ENCODE data around the gene ROBO1. TPM values are rescaled to one million over a fixed set of nuclear protein-coding genes. Genes with fewer than 3 reads are reported as not detected.

ROBO1 gene
- total and polyA plus RNA-seq, 2 of the 13 experiments (the other 11 are each of a cell fraction or from before 2014, with no cell fraction given) = 52.2 to 71.0 TPM

DNA sequence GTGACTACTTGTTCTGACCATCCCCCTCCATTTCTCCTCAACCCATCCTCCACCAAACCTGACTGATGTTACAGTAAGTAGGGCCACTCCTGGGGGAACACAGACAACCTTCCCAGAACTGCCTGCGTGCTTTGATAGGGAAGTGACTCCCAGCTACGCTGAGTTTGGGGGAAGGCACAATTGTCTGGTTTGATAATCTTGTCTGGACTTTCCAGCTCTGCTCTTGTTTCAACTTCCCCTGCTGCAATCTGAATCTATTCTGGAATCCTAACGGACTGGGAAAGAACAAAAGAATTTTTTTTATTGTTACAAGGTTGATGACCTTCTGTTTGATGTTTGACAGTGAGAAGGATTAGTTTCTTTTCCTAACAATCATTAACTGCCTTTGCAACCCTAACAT is 895.6 kb downstream of the ROBO1 start (continued):
- TF ChIP-seq CCAR2 (optimal IDR thresholded peaks at IDR 0.05; ENCODE audit: low read depth, low read length) = no peak
- TF ChIP-seq, protein P1, sequence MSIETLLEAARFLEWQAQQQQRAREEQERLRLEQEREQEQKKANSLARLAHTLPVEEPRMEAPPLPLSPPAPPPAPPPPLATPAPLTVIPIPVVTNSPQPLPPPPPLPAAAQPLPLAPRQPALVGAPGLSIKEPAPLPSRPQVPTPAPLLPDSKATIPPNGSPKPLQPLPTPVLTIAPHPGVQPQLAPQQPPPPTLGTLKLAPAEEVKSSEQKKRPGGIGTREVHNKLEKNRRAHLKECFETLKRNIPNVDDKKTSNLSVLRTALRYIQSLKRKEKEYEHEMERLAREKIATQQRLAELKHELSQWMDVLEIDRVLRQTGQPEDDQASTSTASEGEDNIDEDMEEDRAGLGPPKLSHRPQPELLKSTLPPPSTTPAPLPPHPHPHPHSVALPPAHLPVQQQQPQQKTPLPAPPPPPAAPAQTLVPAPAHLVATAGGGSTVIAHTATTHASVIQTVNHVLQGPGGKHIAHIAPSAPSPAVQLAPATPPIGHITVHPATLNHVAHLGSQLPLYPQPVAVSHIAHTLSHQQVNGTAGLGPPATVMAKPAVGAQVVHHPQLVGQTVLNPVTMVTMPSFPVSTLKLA (IDR thresholded peaks at IDR 0.05) = no peak
- no peak for TF ChIP-seq ZNF350 (CRISPR knock-in tag; IDR thresholded peaks at IDR 0.05; ENCODE audit: borderline replicate concordance, low read depth)
- TF ChIP-seq ZNF547 (CRISPR knock-in tag; IDR thresholded peaks at IDR 0.05) = no peak
- TF ChIP-seq, protein P2, sequence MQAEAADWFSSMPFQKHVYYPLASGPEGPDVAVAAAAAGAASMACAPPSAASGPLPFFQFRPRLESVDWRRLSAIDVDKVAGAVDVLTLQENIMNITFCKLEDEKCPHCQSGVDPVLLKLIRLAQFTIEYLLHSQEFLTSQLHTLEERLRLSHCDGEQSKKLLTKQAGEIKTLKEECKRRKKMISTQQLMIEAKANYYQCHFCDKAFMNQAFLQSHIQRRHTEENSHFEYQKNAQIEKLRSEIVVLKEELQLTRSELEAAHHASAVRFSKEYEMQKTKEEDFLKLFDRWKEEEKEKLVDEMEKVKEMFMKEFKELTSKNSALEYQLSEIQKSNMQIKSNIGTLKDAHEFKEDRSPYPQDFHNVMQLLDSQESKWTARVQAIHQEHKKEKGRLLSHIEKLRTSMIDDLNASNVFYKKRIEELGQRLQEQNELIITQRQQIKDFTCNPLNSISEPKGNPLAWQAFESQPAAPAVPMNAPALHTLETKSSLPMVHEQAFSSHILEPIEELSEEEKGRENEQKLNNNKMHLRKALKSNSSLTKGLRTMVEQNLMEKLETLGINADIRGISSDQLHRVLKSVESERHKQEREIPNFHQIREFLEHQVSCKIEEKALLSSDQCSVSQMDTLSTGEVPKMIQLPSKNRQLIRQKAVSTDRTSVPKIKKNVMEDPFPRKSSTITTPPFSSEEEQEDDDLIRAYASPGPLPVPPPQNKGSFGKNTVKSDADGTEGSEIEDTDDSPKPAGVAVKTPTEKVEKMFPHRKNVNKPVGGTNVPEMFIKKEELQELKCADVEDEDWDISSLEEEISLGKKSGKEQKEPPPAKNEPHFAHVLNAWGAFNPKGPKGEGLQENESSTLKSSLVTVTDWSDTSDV (CRISPR knock-in tag; IDR thresholded peaks at IDR 0.05) = no peak
- TF ChIP-seq HIVEP1 (CRISPR knock-in tag; IDR thresholded peaks at IDR 0.05) = no peak
- no peak for TF ChIP-seq ZNF572 (CRISPR knock-in tag; IDR thresholded peaks at IDR 0.05)
- TF ChIP-seq ZBTB21 (CRISPR knock-in tag; IDR thresholded peaks at IDR 0.05) = no peak
- no peak for TF ChIP-seq ZNF83 (CRISPR knock-in tag; IDR thresholded peaks at IDR 0.05; ENCODE audit: borderline replicate concordance)
- TF ChIP-seq, protein P3, sequence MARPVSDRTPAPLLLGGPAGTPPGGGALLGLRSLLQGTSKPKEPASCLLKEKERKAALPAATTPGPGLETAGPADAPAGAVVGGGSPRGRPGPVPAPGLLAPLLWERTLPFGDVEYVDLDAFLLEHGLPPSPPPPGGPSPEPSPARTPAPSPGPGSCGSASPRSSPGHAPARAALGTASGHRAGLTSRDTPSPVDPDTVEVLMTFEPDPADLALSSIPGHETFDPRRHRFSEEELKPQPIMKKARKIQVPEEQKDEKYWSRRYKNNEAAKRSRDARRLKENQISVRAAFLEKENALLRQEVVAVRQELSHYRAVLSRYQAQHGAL (CRISPR knock-in tag; IDR thresholded peaks at IDR 0.05; ENCODE audit: not compliant biosample characterization) = no peak
- TF ChIP-seq NFKB2 (CRISPR knock-in tag; IDR thresholded peaks at IDR 0.05; ENCODE audit: borderline replicate concordance) = no peak
- TF ChIP-seq ZNF337 (CRISPR knock-in tag; IDR thresholded peaks at IDR 0.05; ENCODE audit: borderline replicate concordance, low read depth) = no peak
- no peak for TF ChIP-seq TCF12 (IDR thresholded peaks at IDR 0.05)
- TF ChIP-seq TCF12 (CRISPR knock-in tag; IDR thresholded peaks at IDR 0.05) = no peak
- TF ChIP-seq SALL2 (CRISPR knock-in tag; IDR thresholded peaks at IDR 0.05) = no peak
- TF ChIP-seq, protein P4, sequence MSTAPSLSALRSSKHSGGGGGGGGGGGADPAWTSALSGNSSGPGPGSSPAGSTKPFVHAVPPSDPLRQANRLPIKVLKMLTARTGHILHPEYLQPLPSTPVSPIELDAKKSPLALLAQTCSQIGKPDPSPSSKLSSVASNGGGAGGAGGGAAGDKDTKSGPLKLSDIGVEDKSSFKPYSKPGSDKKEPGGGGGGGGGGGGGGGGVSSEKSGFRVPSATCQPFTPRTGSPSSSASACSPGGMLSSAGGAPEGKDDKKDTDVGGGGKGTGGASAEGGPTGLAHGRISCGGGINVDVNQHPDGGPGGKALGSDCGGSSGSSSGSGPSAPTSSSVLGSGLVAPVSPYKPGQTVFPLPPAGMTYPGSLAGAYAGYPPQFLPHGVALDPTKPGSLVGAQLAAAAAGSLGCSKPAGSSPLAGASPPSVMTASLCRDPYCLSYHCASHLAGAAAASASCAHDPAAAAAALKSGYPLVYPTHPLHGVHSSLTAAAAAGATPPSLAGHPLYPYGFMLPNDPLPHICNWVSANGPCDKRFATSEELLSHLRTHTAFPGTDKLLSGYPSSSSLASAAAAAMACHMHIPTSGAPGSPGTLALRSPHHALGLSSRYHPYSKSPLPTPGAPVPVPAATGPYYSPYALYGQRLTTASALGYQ (CRISPR knock-in tag; IDR thresholded peaks at IDR 0.05) = peak; percentile 36; the same call in 1 of the 2 replicates
- no peak for TF ChIP-seq JUNB (CRISPR knock-in tag; IDR thresholded peaks at IDR 0.05; ENCODE audit: borderline replicate concordance)
- 0 out of 2 replicates have a peak, but pooled peaks have one; percentile 22 for TF ChIP-seq MED1 (CRISPR knock-in tag; IDR thresholded peaks at IDR 0.05)
- no peak for TF ChIP-seq PCBP1 (IDR thresholded peaks at IDR 0.05; ENCODE audit: borderline replicate concordance, low read depth, low read length)
- TF ChIP-seq RNF2 (conservative IDR thresholded peaks at IDR 0.05; ENCODE audit: low read depth) = no peak
- no peak for TF ChIP-seq KAT7 (CRISPR knock-in tag; IDR thresholded peaks at IDR 0.05; ENCODE audit: borderline replicate concordance)
- peak; percentile 85 for TF ChIP-seq POGZ (CRISPR knock-in tag; IDR thresholded peaks at IDR 0.05)
- TF ChIP-seq, protein P5, sequence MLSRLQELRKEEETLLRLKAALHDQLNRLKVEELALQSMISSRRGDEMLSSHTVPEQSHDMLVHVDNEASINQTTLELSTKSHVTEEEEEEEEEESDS (CRISPR knock-in tag; IDR thresholded peaks at IDR 0.05; ENCODE audit: borderline replicate concordance) = no peak
